HFFc6 (cell line): ENCODE data around the gene SAMD8. TPM values are rescaled to one million over a fixed set of nuclear protein-coding genes. Genes with fewer than 3 reads are reported as not detected.
A peak's percentile ranks its signal among the peaks of the same experiment; 100 is the strongest.
"Not testable (repeated sequence)": the region's sequence is repeated elsewhere in the genome, so short reads cannot be mapped to it uniquely, and the experiment has no call there.

Source experiments
- DNase-seq: peaks from one replicate; pipeline ENCODE4 v3.0.0-alpha.2; 2018
- H3K27ac Mint-ChIP-seq: 2 replicates; pipeline ENCODE4 v1.8.0; 2020; ENCODE audit warnings: mild to moderate bottlenecking, mixed read lengths
- H3K27me3 Mint-ChIP-seq: 2 replicates; pipeline ENCODE4 v1.8.0; 2021; ENCODE audit warnings: mild to moderate bottlenecking, moderate library complexity, mixed read lengths; ENCODE audit not compliant: insufficient read depth
- H3K36me3 Mint-ChIP-seq: 2 replicates; pipeline ENCODE4 v1.8.0; 2021; ENCODE audit warnings: low read depth, mixed read lengths
- H3K4me1 Mint-ChIP-seq: 2 replicates; pipeline ENCODE4 v1.8.0; 2020; ENCODE audit warnings: low read depth, mixed read lengths
- H3K4me3 Mint-ChIP-seq: 2 replicates; pipeline ENCODE4 v1.8.0; 2020; ENCODE audit warnings: mild to moderate bottlenecking, moderate library complexity, mixed read lengths
- H3K9me3 Mint-ChIP-seq: 2 replicates; pipeline ENCODE4 v1.8.0; 2020; ENCODE audit warnings: mild to moderate bottlenecking, mixed read lengths
- total RNA-seq, 6 experiments: library from RNA; stranded (reverse); fragmentation: NEBNext Ultra II Directional; extraction: Animal tissue kit (Norgen Biotek cat#: 25700); gene quantifications; 2 replicates in 1 of 6; 3 replicates in 5 of 6; pipeline ENCODE4 v1.2.3, GENCODE V29; 2021
- TF ChIP-seq, protein P1 (sequence below): fragments of 200-600 bp; sonication (generic); IDR thresholded peaks from 2 replicates; pipeline ENCODE4 v1.5.0; 2021; ENCODE audit warnings: antibody characterized with exemption, mild to moderate bottlenecking

The SAMD8 gene
- total RNA-seq, 6 experiments from 2014 or later = 26.5 to 31.5 (median 29.9) TPM

DNA sequence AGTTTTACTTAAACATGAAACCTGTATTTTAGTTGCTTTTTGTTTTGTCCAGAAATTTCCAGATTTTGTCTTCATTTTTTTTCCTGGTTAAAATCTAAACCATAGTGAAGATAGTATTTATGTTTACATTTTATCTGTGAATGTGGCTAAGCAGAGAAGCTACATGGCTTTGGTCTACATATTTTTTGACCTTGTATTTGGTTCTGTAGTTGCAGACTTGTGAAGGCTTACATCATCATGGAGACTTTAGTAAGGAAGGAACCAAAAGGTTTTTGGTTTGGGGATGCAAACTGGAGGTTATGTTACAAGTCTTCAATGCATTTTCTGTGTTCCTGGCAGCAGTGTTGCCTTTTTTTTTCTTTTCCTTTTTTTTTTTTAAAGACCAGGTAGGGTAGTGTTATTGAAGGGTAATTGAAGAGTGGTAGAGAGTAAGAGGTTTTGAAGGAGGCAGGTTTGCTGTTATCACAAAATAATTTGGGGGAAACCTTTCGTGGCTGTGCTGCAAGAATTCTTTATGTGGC, 68.3 kb downstream of the SAMD8 start:
- Mint-ChIP-seq H3K9me3 (no peaks in the 10 kb centered on the region), H3K4me1 (peaks cover 29% of the 10 kb centered on the region), H3K27me3 (no peaks in the 10 kb centered on the region; the same call in 1 of the 2 replicates), H3K27ac (no peak overlapping the region), H3K36me3 (peaks cover 20% of the 10 kb centered on the region), H3K4me3 (no peak overlapping the region)
- DNase-seq = no peak
- TF ChIP-seq, protein P1, sequence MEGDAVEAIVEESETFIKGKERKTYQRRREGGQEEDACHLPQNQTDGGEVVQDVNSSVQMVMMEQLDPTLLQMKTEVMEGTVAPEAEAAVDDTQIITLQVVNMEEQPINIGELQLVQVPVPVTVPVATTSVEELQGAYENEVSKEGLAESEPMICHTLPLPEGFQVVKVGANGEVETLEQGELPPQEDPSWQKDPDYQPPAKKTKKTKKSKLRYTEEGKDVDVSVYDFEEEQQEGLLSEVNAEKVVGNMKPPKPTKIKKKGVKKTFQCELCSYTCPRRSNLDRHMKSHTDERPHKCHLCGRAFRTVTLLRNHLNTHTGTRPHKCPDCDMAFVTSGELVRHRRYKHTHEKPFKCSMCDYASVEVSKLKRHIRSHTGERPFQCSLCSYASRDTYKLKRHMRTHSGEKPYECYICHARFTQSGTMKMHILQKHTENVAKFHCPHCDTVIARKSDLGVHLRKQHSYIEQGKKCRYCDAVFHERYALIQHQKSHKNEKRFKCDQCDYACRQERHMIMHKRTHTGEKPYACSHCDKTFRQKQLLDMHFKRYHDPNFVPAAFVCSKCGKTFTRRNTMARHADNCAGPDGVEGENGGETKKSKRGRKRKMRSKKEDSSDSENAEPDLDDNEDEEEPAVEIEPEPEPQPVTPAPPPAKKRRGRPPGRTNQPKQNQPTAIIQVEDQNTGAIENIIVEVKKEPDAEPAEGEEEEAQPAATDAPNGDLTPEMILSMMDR = no peak

DNA sequence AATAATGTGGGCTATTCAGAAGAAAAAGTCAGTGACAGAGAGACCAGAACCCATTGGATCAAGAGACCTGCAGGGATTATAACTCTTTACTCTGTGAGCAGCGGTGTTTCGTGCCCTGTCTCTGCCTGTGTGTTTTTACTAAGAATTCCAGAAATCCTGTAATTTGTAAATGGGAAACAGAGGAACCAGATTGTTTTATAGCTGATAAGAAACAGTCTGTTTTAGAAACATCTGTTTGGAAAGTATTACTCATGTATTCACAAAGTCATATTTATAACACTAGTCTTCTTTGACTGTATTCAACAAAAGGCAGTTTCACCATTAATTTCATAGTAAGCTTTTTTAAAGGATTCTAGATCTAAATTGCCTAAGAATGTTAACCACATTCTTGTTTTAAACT, 69.1 kb downstream of the SAMD8 start:
- peaks cover 15% of the 10 kb centered on the region for H3K36me3 Mint-ChIP-seq
- H3K4me1 Mint-ChIP-seq = peaks cover 29% of the 10 kb centered on the region
- H3K9me3 Mint-ChIP-seq = no peaks in the 10 kb centered on the region
- no peak overlapping the region for H3K4me3 Mint-ChIP-seq
- H3K27me3 Mint-ChIP-seq = no peaks in the 10 kb centered on the region
- TF ChIP-seq, protein P1 = no peak
- DNase-seq = no peak
- no peak overlapping the region for H3K27ac Mint-ChIP-seq

DNA sequence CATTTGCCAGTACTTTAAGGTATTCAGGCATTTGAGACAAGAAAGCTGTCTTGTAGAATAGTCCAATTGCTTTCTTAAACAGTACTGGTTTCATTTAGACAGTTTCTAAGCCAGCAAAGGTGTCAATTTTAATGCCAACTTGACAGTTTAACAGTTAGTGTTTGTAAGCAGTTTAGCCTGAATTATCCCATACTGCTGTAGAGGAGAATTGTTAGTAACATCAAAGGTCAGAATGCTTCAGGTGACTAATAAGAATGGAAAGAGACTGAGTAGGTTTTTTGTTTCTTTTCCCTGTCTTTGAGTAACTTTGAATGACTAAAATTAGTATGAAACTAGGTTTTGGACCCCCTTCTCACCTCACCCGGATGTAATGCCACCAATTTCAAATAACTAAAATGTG, 69.6 kb downstream of the SAMD8 start:
- TF ChIP-seq, protein P1 = no peak
- Mint-ChIP-seq H3K36me3 (peaks cover 13% of the 10 kb centered on the region), H3K4me1 (peaks cover 29% of the 10 kb centered on the region), H3K27ac (no peak overlapping the region), H3K9me3 (no peaks in the 10 kb centered on the region), H3K27me3 (no peaks in the 10 kb centered on the region), H3K4me3 (no peak overlapping the region)
- DNase-seq = no peak

DNA sequence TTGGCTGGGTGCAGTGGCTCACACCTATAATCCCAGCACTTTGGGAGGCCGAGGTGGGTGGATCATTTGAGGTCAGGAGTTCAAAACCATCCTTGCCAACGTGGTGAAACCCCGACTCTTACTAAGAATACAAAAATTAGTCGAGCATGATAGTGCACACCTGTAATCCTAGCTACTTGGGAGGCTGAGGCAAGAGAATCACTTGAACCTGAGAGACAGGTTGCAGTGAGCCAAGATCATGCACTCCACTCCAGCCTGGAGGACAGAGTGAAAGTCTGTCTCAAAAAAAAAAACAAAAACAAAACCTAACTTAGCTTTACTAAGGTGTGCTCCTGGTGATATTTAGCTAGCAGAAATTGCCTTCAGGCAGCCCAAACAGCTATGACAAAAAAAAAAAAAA, 74.9 kb downstream of the SAMD8 start:
- H3K4me1 Mint-ChIP-seq = peaks cover 10% of the 10 kb centered on the region; the same call in 1 of the 2 replicates

DNA sequence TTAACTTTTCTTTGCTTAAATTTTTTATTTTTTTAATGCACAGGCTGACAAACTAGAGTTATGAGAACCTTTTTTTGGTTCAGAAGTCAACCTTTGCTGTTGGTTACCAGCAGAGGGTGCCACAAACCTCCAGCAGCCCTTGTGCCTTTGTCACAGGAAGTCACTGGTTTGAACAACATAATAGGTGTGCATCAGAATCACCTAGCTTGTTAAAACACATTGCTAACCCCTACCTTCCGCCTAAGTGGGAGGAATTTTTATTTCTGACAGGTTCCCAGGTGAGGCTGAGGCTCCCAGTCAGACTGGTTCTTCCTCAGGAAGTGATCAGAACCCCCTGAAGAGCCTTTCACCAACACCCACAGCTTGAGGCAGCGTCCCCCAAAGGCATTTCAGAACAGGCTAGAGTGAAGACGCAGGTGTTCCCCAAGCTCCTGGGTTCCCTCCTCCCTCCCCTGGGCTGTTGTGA, 76.5 kb downstream of the SAMD8 start:
- no peaks in the 10 kb centered on the region for H3K9me3 Mint-ChIP-seq
- DNase-seq = peak; percentile 57

More for the DNA sequence above, 74.9 kb downstream of the SAMD8 start:
- Mint-ChIP-seq H3K27me3 (peaks cover 3% of the 10 kb centered on the region), H3K36me3 (no peaks in the 10 kb centered on the region), H3K27ac (peak overlapping the region; percentile 17; the same call in 1 of the 2 replicates), H3K4me3 (no peak overlapping the region), H3K9me3 (no peaks in the 10 kb centered on the region)
- DNase-seq = no peak
- TF ChIP-seq, protein P1 = no peak

DNA sequence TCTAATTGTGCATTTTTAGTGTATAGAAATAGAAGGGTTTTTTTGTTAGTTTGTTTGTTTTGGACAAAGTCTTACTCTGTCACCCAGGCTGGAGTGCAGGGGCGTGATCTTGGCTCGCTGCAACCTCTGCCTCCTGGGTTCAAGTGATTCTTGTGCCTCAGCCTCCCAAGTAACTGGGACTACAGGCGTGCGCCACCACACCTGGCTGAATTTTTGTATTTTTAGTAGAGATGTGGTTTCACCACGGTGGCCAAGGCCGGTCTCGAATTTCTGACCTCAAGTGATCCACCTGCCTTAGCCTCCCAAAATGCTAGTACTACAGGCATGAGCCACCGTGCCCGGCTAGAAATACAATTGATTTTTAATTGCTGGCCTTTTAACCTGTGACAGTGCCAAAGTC, 77.1 kb downstream of the SAMD8 start:
- DNase-seq, H3K9me3 Mint-ChIP-seq, H3K27ac Mint-ChIP-seq, H3K36me3 Mint-ChIP-seq, H3K27me3 Mint-ChIP-seq, H3K4me3 Mint-ChIP-seq: not testable (repeated sequence)
- H3K4me1 Mint-ChIP-seq = peaks cover 24% of the 10 kb centered on the region

More for the DNA sequence above, 76.5 kb downstream of the SAMD8 start:
- Mint-ChIP-seq H3K4me1 (peaks cover 21% of the 10 kb centered on the region), H3K27me3 (peaks cover 3% of the 10 kb centered on the region), H3K27ac (no peak overlapping the region), H3K4me3 (no peak overlapping the region), H3K36me3 (no peaks in the 10 kb centered on the region)
- TF ChIP-seq, protein P1 = peak; percentile 85
